SK-N-SH treated with all-trans-retinoic acid at 6 μM for 48 hours (cell line): ENCODE data around the gene CEACAM16.

ENCODE experiments used
- ATAC-seq: fragments of 200-7000 bp; cut with Tn5 transposase; 3 replicates; pipeline ENCODE4 v1.9.1; 2020; ENCODE audit warnings: mild to moderate bottlenecking, moderate library complexity
- ARNTL ChIP-seq: fragments of 450-650 bp; formaldehyde crosslinking; IDR thresholded peaks from 2 replicates; pipeline ENCODE4 v1.5.0; 2020; ENCODE audit warnings: low read depth, mild to moderate bottlenecking, moderate library complexity, borderline replicate concordance
- CREB5 ChIP-seq: fragments of 250-450 bp; sonication (Bioruptor Pico); IDR thresholded peaks from 2 replicates; pipeline ENCODE4 v1.5.1; 2020; ENCODE audit warnings: low read depth, mild to moderate bottlenecking, moderate library complexity
- CSDC2 ChIP-seq: fragments of 250-450 bp; sonication (Bioruptor Pico); IDR thresholded peaks from 2 replicates; pipeline ENCODE4 v1.5.0; 2020; ENCODE audit warnings: mild to moderate bottlenecking, moderate library complexity
- CSRNP3 ChIP-seq: fragments of 250-450 bp; sonication (Bioruptor Pico); IDR thresholded peaks from 2 replicates; pipeline ENCODE4 v1.5.1; 2021; ENCODE audit warnings: mild to moderate bottlenecking, moderate library complexity
- ISL1 ChIP-seq: fragments of 250-450 bp; sonication (Bioruptor Pico); IDR thresholded peaks from 2 replicates; pipeline ENCODE4 v2.1.2; 2022; ENCODE audit warnings: mild to moderate bottlenecking, moderate library complexity
- OSR1 ChIP-seq: fragments of 250-450 bp; sonication (Bioruptor Pico); IDR thresholded peaks from 2 replicates; pipeline ENCODE4 v1.8.0; 2022; ENCODE audit warnings: moderate library complexity, mild to moderate bottlenecking, inconsistent platforms
- PATZ1 ChIP-seq: fragments of 250-450 bp; sonication (Bioruptor Pico); IDR thresholded peaks from 2 replicates; pipeline ENCODE4 v1.8.0; 2020; ENCODE audit warnings: mild to moderate bottlenecking, moderate library complexity, borderline replicate concordance
- POU6F1 ChIP-seq: fragments of 250-450 bp; sonication (Bioruptor Pico); IDR thresholded peaks from 2 replicates; pipeline ENCODE4 v1.8.0; 2021; ENCODE audit warnings: low read depth, mild to moderate bottlenecking, moderate library complexity, borderline replicate concordance
- SNAI2 ChIP-seq: fragments of 250-450 bp; sonication (Bioruptor Pico); IDR thresholded peaks from 2 replicates; pipeline ENCODE4 v1.5.0; 2020; ENCODE audit warnings: mild to moderate bottlenecking, moderate library complexity
- TSHZ2 ChIP-seq: fragments of 250-450 bp; sonication (Bioruptor Pico); IDR thresholded peaks from 2 replicates; pipeline ENCODE4 v1.5.0; 2020; ENCODE audit warnings: mild to moderate bottlenecking, moderate library complexity
- ZC3H10 ChIP-seq: fragments of 250-450 bp; sonication (Bioruptor Pico); IDR thresholded peaks from 2 replicates; pipeline ENCODE4 v1.5.1; 2021; ENCODE audit warnings: mild to moderate bottlenecking, moderate library complexity
- ZFP3 ChIP-seq: fragments of 250-450 bp; sonication (Bioruptor Pico); IDR thresholded peaks from 2 replicates; pipeline ENCODE4 v1.5.0; 2020; ENCODE audit warnings: mild to moderate bottlenecking, moderate library complexity
- ZNF70 ChIP-seq: fragments of 450-650 bp; formaldehyde crosslinking; IDR thresholded peaks from 2 replicates; pipeline ENCODE4 v1.5.0; 2020; ENCODE audit warnings: mild to moderate bottlenecking, moderate library complexity

The CEACAM16 gene

GRCh38 chr19:44694184-44694579, 4.8 kb upstream of the CEACAM16 start (continued):
- no peak for TF ChIP-seq TSHZ2
- no peak for TF ChIP-seq PATZ1 (CRISPR knock-in tag)
- no peak for TF ChIP-seq CSDC2 (CRISPR knock-in tag)

GRCh38 chr19:44696939-44697669, 1.8 kb upstream of the CEACAM16 start:
- no peak for ATAC-seq

GRCh38 chr19:44697670-44698034, 1.3 kb upstream of the CEACAM16 start:
- no peak for ATAC-seq
- TF ChIP-seq ISL1 (no peak), CSRNP3 (CRISPR knock-in tag) (no peak), ZFP3 (no peak), ARNTL (no peak), POU6F1 (CRISPR knock-in tag) (no peak), ZC3H10 (CRISPR knock-in tag) (no peak), PATZ1 (CRISPR knock-in tag) (no peak), CSDC2 (CRISPR knock-in tag) (no peak)

More at GRCh38 chr19:44696939-44697669, 1.8 kb upstream of the CEACAM16 start:
- no peak for TF ChIP-seq ZNF70
- TF ChIP-seq TSHZ2 = no peak
- no peak for TF ChIP-seq ARNTL
- no peak for TF ChIP-seq CSDC2 (CRISPR knock-in tag)
- TF ChIP-seq CREB5 (CRISPR knock-in tag) = no peak
- no peak for TF ChIP-seq CSRNP3 (CRISPR knock-in tag)
- TF ChIP-seq OSR1 (CRISPR knock-in tag) = no peak
- no peak for TF ChIP-seq SNAI2 (CRISPR knock-in tag)
